ENCODE data around the gene OR2D2. TPM values are rescaled to one million over a fixed set of nuclear protein-coding genes. Genes with fewer than 3 reads are reported as not detected.

OR2D2 gene
- total and polyA plus RNA-seq, 12 donors = not detected

- WGBS, 2 donors = 79 to 89% methylated on average over 2 of the region's 2 CpGs
- no peaks in the 10 kb centered on the region for H3K4me1 ChIP-seq
- DNase-seq = no peak
- peaks cover 0 to 18% (median 0%) of the 10 kb centered on the region in 11 donors for H3K9me3 ChIP-seq
- no peak overlapping the region for H3K27ac ChIP-seq
- no peak overlapping the region for H3K4me3 ChIP-seq
- no peaks in the 10 kb centered on the region for H3K36me3 ChIP-seq
- no peak for ATAC-seq
- intact Hi-C loops (cut with DNase I) = no loop called here
- no peak for TF ChIP-seq CTCF (IDR thresholded peaks at IDR 0.05)
- H3K27me3 ChIP-seq = no peaks in the 10 kb centered on the region
Measured at GRCh38 chr11:6850526-6850925, 41.8 kb downstream of the OR2D2 start.

GRCh38 chr11:6845383-6845782, 46.9 kb downstream of the OR2D2 start, which contains the start of gene OR10A5:
OR10A5 (plus strand) TSS chr11:6845683; CDS start chr11:6845683, 0 bp downstream.
- Histone ChIP-seq H3K27ac (no peak within 1 kb of the TSS), H3K36me3 (no peaks in the 10 kb centered on the region), H3K4me1 (no peaks in the 10 kb centered on the region), H3K27me3 (no peaks in the 10 kb centered on the region), H3K9me3 (peaks cover 0 to 7% (median 0%) of the 10 kb centered on the region in 11 donors), H3K4me3 (no peak within 1 kb of the TSS)
- no peak for DNase-seq
- WGBS, 2 donors = 76 to 83% methylated on average over 3 of the region's 3 CpGs
- ATAC-seq = no peak
- TF ChIP-seq CTCF (IDR thresholded peaks at IDR 0.05) = no peak
- intact Hi-C loops (cut with DNase I) = loop anchor here in 1 of 10 donors (2.0 kb wide), 1 partner anchor 15 kb away; no protein-coding TSS in a partner anchor

- no peak for DNase-seq
- Histone ChIP-seq H3K9me3 (peaks cover 0 to 7% (median 0%) of the 10 kb centered on the region in 11 donors), H3K4me3 (no peak overlapping the region), H3K4me1 (no peaks in the 10 kb centered on the region), H3K27ac (no peak overlapping the region), H3K36me3 (no peaks in the 10 kb centered on the region), H3K27me3 (no peaks in the 10 kb centered on the region)
- no peak for TF ChIP-seq CTCF (IDR thresholded peaks at IDR 0.05)
- WGBS, 2 donors = 85 to 87% methylated on average over 5 of the region's 5 CpGs
- intact Hi-C loops (cut with DNase I) = loop anchor here in 1 of 10 donors (2.0 kb wide), 1 partner anchor 16 kb away; no protein-coding TSS in a partner anchor
- no peak for ATAC-seq
Measured at GRCh38 chr11:6844356-6844755, 47.9 kb downstream of the OR2D2 start.

- TF ChIP-seq CTCF (IDR thresholded peaks at IDR 0.05) = no peak
- intact Hi-C loops (cut with DNase I) = loop anchor here in 1 of 10 donors (2.0 kb wide), 1 partner anchor 17 kb away; no protein-coding TSS in a partner anchor
- Histone ChIP-seq H3K36me3 (no peaks in the 10 kb centered on the region), H3K27ac (no peak overlapping the region), H3K4me1 (no peaks in the 10 kb centered on the region), H3K27me3 (no peaks in the 10 kb centered on the region), H3K4me3 (no peak overlapping the region), H3K9me3 (peaks cover 0 to 7% (median 0%) of the 10 kb centered on the region in 11 donors)
- DNase-seq = no peak
- 56% methylated on average over 2 of the region's 2 CpGs for WGBS, 2 donors
- no peak for ATAC-seq
Measured at GRCh38 chr11:6843670-6844069, 48.6 kb downstream of the OR2D2 start.

Measured in heart right ventricle (tissue), 16 donors.